Activated T-helper 1 cell treated with Interleukin-2 at 50 U/mL for 16 hours (primary cell): ENCODE data around the gene NBEAL1.
"Not testable (repeated sequence)": the region's sequence is repeated elsewhere in the genome, so short reads cannot be mapped to it uniquely, and the experiment has no call there.

Source experiments
- DNase-seq: peaks from one replicate; pipeline ENCODE4 v3.0.0-alpha.2; 2020; ENCODE audit warnings: low read depth

Gene NBEAL1

GRCh38 chr2:203115201-203115700, 100.6 kb downstream of the NBEAL1 start:
- not testable (repeated sequence) for DNase-seq

- DNase-seq = no peak
These were observed 107.8 kb downstream of the NBEAL1 start for GRCh38 chr2:203122317-203122986.

GRCh38 chr2:203126996-203127395, 112.3 kb downstream of the NBEAL1 start:
- DNase-seq = no peak

- DNase-seq = no peak
These were observed 120.4 kb downstream of the NBEAL1 start for GRCh38 chr2:203135105-203135504.

- no peak for DNase-seq
These were observed 128.7 kb downstream of the NBEAL1 start for GRCh38 chr2:203143391-203143790.

GRCh38 chr2:203149194-203149593, 134.5 kb downstream of the NBEAL1 start:
- no peak for DNase-seq

- DNase-seq = no peak
These were observed 140.7 kb downstream of the NBEAL1 start for GRCh38 chr2:203155406-203155805.

GRCh38 chr2:203162722-203163121, 148.0 kb downstream of the NBEAL1 start:
- not testable (repeated sequence) for DNase-seq

- DNase-seq = no peak
These were observed 149.7 kb downstream of the NBEAL1 start for GRCh38 chr2:203164311-203164935.

- DNase-seq = no peak
These were observed 153.1 kb downstream of the NBEAL1 start for GRCh38 chr2:203167751-203168150.

- no peak for DNase-seq
These were observed 155.8 kb downstream of the NBEAL1 start for GRCh38 chr2:203170502-203170901.

GRCh38 chr2:203175371-203175770, 160.7 kb downstream of the NBEAL1 start:
- no peak for DNase-seq

- DNase-seq = no peak
These were observed 162.7 kb downstream of the NBEAL1 start for GRCh38 chr2:203177361-203177760.

GRCh38 chr2:203185864-203186263, 171.2 kb downstream of the NBEAL1 start:
- no peak for DNase-seq

GRCh38 chr2:203190547-203190946, 175.9 kb downstream of the NBEAL1 start:
- not testable (repeated sequence) for DNase-seq

GRCh38 chr2:203191026-203191425, 176.4 kb downstream of the NBEAL1 start:
- not testable (repeated sequence) for DNase-seq

- no peak for DNase-seq
These were observed 177.3 kb downstream of the NBEAL1 start for GRCh38 chr2:203191961-203192360.

GRCh38 chr2:203195331-203196036, 180.8 kb downstream of the NBEAL1 start:
- no peak for DNase-seq

GRCh38 chr2:203200866-203201265, 186.2 kb downstream of the NBEAL1 start:
- DNase-seq = no peak

- no peak for DNase-seq
These were observed 186.8 kb downstream of the NBEAL1 start for GRCh38 chr2:203201426-203201825.

- DNase-seq = no peak
These were observed 194.9 kb downstream of the NBEAL1 start for GRCh38 chr2:203209538-203209937.

GRCh38 chr2:203225423-203226039, 210.9 kb downstream of the NBEAL1 start:
- no peak for DNase-seq

- DNase-seq = not testable (repeated sequence)
These were observed 215.0 kb downstream of the NBEAL1 start for GRCh38 chr2:203229674-203230073.
